ENCODE results near the gene EXOC6.

The EXOC6 gene

GRCh38 chr10:92845921-92846320 is 2.4 kb upstream of the EXOC6 start:
- Histone ChIP-seq H4K91ac (ENCODE audit: low read depth, low read length) (no peak overlapping the region), H4K12ac (ENCODE audit: low read depth, low read length) (no peak overlapping the region), H3K14ac (ENCODE audit: low read length) (no peak overlapping the region), H3K4me3 (ENCODE audit: low read depth, low read length) (no peak overlapping the region), H3K79me1 (ENCODE audit: low read length) (peaks cover 4% of the 10 kb centered on the region), H4K8ac (ENCODE audit: low read depth, low read length) (no peak overlapping the region), H3K79me2 (ENCODE audit: control insufficient read depth, insufficient read depth, low read length, poor library complexity) (peaks cover 6% of the 10 kb centered on the region), H3K4me2 (ENCODE audit: low read length) (no peak overlapping the region), H2BK12ac (ENCODE audit: low read length) (no peak overlapping the region), H3K4me1 (ENCODE audit: control insufficient read depth in 1 of 2, insufficient read depth in 2 of 2, low read length in 2 of 2) (peaks cover 3 to 4% of the 10 kb centered on the region in 2 experiments), H2AK5ac (ENCODE audit: low read length) (no peak overlapping the region), H3K36me3 (ENCODE audit: control insufficient read depth in 1 of 2, insufficient read depth in 2 of 2, low read length in 2 of 2) (no peaks in the 10 kb centered on the region), H3K9ac (ENCODE audit: low read length) (no peak overlapping the region), H2AFZ (ENCODE audit: insufficient read depth, low read length, poor library complexity) (no peak overlapping the region), H3K9me3 (ENCODE audit: insufficient read depth, low read depth, low read length) (peaks cover 4% of the 10 kb centered on the region), H2BK5ac (ENCODE audit: low read depth, low read length, poor library complexity) (no peak overlapping the region), H2BK120ac (ENCODE audit: insufficient read depth, low read length, poor library complexity) (no peak overlapping the region), H3K27ac (ENCODE audit: low read depth, low read length) (no peak overlapping the region), H3K18ac (ENCODE audit: low read length) (no peak overlapping the region), H3K23ac (ENCODE audit: low read length) (no peak overlapping the region), H3K27me3 (ENCODE audit: insufficient read depth, low read length) (peaks cover 5% of the 10 kb centered on the region), H3K4ac (ENCODE audit: low read depth, low read length) (no peak overlapping the region)
- WGBS (ENCODE audit: extremely low coverage, insufficient coverage, insufficient read length), result no CpG with 5 or more reads among the region's 4 CpGs
- no peak for DNase-seq

DNA sequence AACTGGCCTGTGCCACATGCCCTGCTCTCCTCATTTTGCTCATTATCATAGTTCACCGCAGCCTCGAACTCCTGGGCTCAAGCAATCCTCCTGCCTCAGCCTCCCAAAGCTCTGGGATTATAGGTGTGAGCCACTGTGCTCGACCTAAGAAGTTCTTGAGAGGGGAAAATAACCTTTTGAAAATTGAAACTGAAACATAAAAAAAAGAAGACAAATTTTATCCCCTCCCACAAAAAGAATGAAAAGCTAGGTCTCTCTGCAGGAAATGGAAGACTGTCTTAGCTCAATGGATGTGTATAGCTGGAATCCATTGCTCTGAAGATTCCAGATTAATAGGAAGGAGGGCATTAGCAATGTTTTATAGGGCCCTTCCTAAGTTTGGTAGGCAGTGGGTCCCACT is 2.0 kb upstream of the EXOC6 start:
- no CpG with 5 or more reads among the region's 3 CpGs for WGBS (ENCODE audit: extremely low coverage, insufficient coverage, insufficient read length)

GRCh38 chr10:92846854-92847201 is 1.5 kb upstream of the EXOC6 start:
- no peak overlapping the region for H3K4me3 ChIP-seq (ENCODE audit: low read depth, low read length)
- peaks cover 5% of the 10 kb centered on the region for H3K27me3 ChIP-seq (ENCODE audit: insufficient read depth, low read length)
- H3K79me1 ChIP-seq (ENCODE audit: low read length), result peaks cover 4% of the 10 kb centered on the region
- H4K91ac ChIP-seq (ENCODE audit: low read depth, low read length), result no peak overlapping the region
- no peak for DNase-seq
- no peak overlapping the region for H3K4ac ChIP-seq (ENCODE audit: low read depth, low read length)
- H2BK5ac ChIP-seq (ENCODE audit: low read depth, low read length, poor library complexity), result no peak overlapping the region
- no peak overlapping the region for H3K9ac ChIP-seq (ENCODE audit: low read length)
- H2AK5ac ChIP-seq (ENCODE audit: low read length), result no peak overlapping the region
- H3K27ac ChIP-seq (ENCODE audit: low read depth, low read length), result no peak overlapping the region
- no peak overlapping the region for H2AFZ ChIP-seq (ENCODE audit: insufficient read depth, low read length, poor library complexity)
- H2BK12ac ChIP-seq (ENCODE audit: low read length), result no peak overlapping the region
- H4K12ac ChIP-seq (ENCODE audit: low read depth, low read length), result no peak overlapping the region
- H3K9me3 ChIP-seq (ENCODE audit: insufficient read depth, low read depth, low read length), result peaks cover 4% of the 10 kb centered on the region
- H4K8ac ChIP-seq (ENCODE audit: low read depth, low read length), result no peak overlapping the region
- H3K4me1 ChIP-seq (ENCODE audit: control insufficient read depth in 1 of 2, insufficient read depth in 2 of 2, low read length in 2 of 2), result peaks cover 3 to 4% of the 10 kb centered on the region in 2 experiments
- no peak overlapping the region for H3K23ac ChIP-seq (ENCODE audit: low read length)
- no peak overlapping the region for H3K4me2 ChIP-seq (ENCODE audit: low read length)
- no peak overlapping the region for H3K14ac ChIP-seq (ENCODE audit: low read length)
- no peak overlapping the region for H3K18ac ChIP-seq (ENCODE audit: low read length)
- no peaks in the 10 kb centered on the region for H3K36me3 ChIP-seq (ENCODE audit: control insufficient read depth in 1 of 2, insufficient read depth in 2 of 2, low read length in 2 of 2)
- peaks cover 6% of the 10 kb centered on the region for H3K79me2 ChIP-seq (ENCODE audit: control insufficient read depth, insufficient read depth, low read length, poor library complexity)
- no peak overlapping the region for H2BK120ac ChIP-seq (ENCODE audit: insufficient read depth, low read length, poor library complexity)
- WGBS (ENCODE audit: extremely low coverage, insufficient coverage, insufficient read length), result no CpG with 5 or more reads among the region's 2 CpGs

More for the DNA sequence above, 2.0 kb upstream of the EXOC6 start:
- Histone ChIP-seq H3K27me3 (ENCODE audit: insufficient read depth, low read length) (peaks cover 5% of the 10 kb centered on the region), H2BK120ac (ENCODE audit: insufficient read depth, low read length, poor library complexity) (no peak overlapping the region), H4K8ac (ENCODE audit: low read depth, low read length) (no peak overlapping the region), H3K14ac (ENCODE audit: low read length) (no peak overlapping the region), H3K23ac (ENCODE audit: low read length) (no peak overlapping the region), H3K9ac (ENCODE audit: low read length) (no peak overlapping the region), H3K9me3 (ENCODE audit: insufficient read depth, low read depth, low read length) (peaks cover 4% of the 10 kb centered on the region), H3K36me3 (ENCODE audit: control insufficient read depth in 1 of 2, insufficient read depth in 2 of 2, low read length in 2 of 2) (no peaks in the 10 kb centered on the region), H3K18ac (ENCODE audit: low read length) (no peak overlapping the region), H2AFZ (ENCODE audit: insufficient read depth, low read length, poor library complexity) (no peak overlapping the region), H3K79me2 (ENCODE audit: control insufficient read depth, insufficient read depth, low read length, poor library complexity) (peaks cover 6% of the 10 kb centered on the region), H2BK5ac (ENCODE audit: low read depth, low read length, poor library complexity) (no peak overlapping the region), H3K4me2 (ENCODE audit: low read length) (no peak overlapping the region), H3K79me1 (ENCODE audit: low read length) (peaks cover 4% of the 10 kb centered on the region), H3K4me1 (ENCODE audit: control insufficient read depth in 1 of 2, insufficient read depth in 2 of 2, low read length in 2 of 2) (peaks cover 3 to 4% of the 10 kb centered on the region in 2 experiments), H3K4ac (ENCODE audit: low read depth, low read length) (no peak overlapping the region), H3K27ac (ENCODE audit: low read depth, low read length) (no peak overlapping the region), H2AK5ac (ENCODE audit: low read length) (no peak overlapping the region), H2BK12ac (ENCODE audit: low read length) (no peak overlapping the region), H4K91ac (ENCODE audit: low read depth, low read length) (no peak overlapping the region), H3K4me3 (ENCODE audit: low read depth, low read length) (no peak overlapping the region), H4K12ac (ENCODE audit: low read depth, low read length) (no peak overlapping the region)
- DNase-seq, result no peak

GRCh38 chr10:92847202-92847864 is 987 bp upstream of the EXOC6 start:
- Histone ChIP-seq H3K4me2 (ENCODE audit: low read length) (peak overlapping the region; percentile 22), H2BK5ac (ENCODE audit: low read depth, low read length, poor library complexity) (no peak overlapping the region), H3K79me2 (ENCODE audit: control insufficient read depth, insufficient read depth, low read length, poor library complexity) (peaks cover 6% of the 10 kb centered on the region), H3K9ac (ENCODE audit: low read length) (no peak overlapping the region), H3K18ac (ENCODE audit: low read length) (no peak overlapping the region), H3K36me3 (ENCODE audit: control insufficient read depth in 1 of 2, insufficient read depth in 2 of 2, low read length in 2 of 2) (no peaks in the 10 kb centered on the region), H2AK5ac (ENCODE audit: low read length) (no peak overlapping the region), H2AFZ (ENCODE audit: insufficient read depth, low read length, poor library complexity) (peak overlapping the region; percentile 11), H3K27ac (ENCODE audit: low read depth, low read length) (no peak overlapping the region), H4K12ac (ENCODE audit: low read depth, low read length) (no peak overlapping the region), H3K9me3 (ENCODE audit: insufficient read depth, low read depth, low read length) (peaks cover 4% of the 10 kb centered on the region), H4K91ac (ENCODE audit: low read depth, low read length) (no peak overlapping the region), H3K27me3 (ENCODE audit: insufficient read depth, low read length) (peaks cover 5% of the 10 kb centered on the region), H2BK120ac (ENCODE audit: insufficient read depth, low read length, poor library complexity) (no peak overlapping the region), H3K4me1 (ENCODE audit: control insufficient read depth in 1 of 2, insufficient read depth in 2 of 2, low read length in 2 of 2) (peaks cover 3 to 4% of the 10 kb centered on the region in 2 experiments), H3K14ac (ENCODE audit: low read length) (no peak overlapping the region), H3K4ac (ENCODE audit: low read depth, low read length) (no peak overlapping the region), H3K4me3 (ENCODE audit: low read depth, low read length) (no peak overlapping the region), H2BK12ac (ENCODE audit: low read length) (no peak overlapping the region), H3K79me1 (ENCODE audit: low read length) (peaks cover 4% of the 10 kb centered on the region), H4K8ac (ENCODE audit: low read depth, low read length) (no peak overlapping the region), H3K23ac (ENCODE audit: low read length) (no peak overlapping the region)
- no CpG with 5 or more reads among the region's 4 CpGs for WGBS (ENCODE audit: extremely low coverage, insufficient coverage, insufficient read length)
- peak; percentile 3 to 34 for DNase-seq
